Epithelial cell of esophagus (primary cell): ENCODE results near the gene IL2.

Experiments
- DNase-seq: peaks from one replicate; pipeline ENCODE4 v3.0.0; 2010; ENCODE audit warnings: low read depth
- H3K4me3 ChIP-seq: 2 replicates; pipeline ENCODE4 v1.5.1; 2011; ENCODE audit warnings: mild to moderate bottlenecking, low read length, control low read depth
- CTCF ChIP-seq: IDR thresholded peaks from 2 replicates; pipeline ENCODE4 v1.5.1; 2011; ENCODE audit warnings: low read depth, mild to moderate bottlenecking, low read length, control low read depth, inconsistent platforms; ENCODE audit not compliant: insufficient read depth; ENCODE audit errors: missing control alignments

IL2 gene

GRCh38 chr4:122456231-122457116, at the start of gene IL2:
TSS of gene IL2 (minus strand) at chr4:122456725. CDS start at chr4:122456440, 285 bp downstream.
- TF ChIP-seq CTCF: no peak
- H3K4me3 ChIP-seq: no peak within 1 kb of the TSS
- no peak for DNase-seq

GRCh38 chr4:122503214-122503613, 46.7 kb upstream of the IL2 start:
- TF ChIP-seq CTCF: no peak
- no peak overlapping the region for H3K4me3 ChIP-seq
- DNase-seq: no peak

- DNase-seq: peak; percentile 1
- no peak for TF ChIP-seq CTCF
- no peak overlapping the region for H3K4me3 ChIP-seq
Observed at GRCh38 chr4:122500852-122501501, 44.5 kb upstream of the IL2 start.

- no peak for TF ChIP-seq CTCF
- no peak for DNase-seq
- H3K4me3 ChIP-seq: no peak overlapping the region
Observed at GRCh38 chr4:122489061-122489460, 32.5 kb upstream of the IL2 start.

- no peak for TF ChIP-seq CTCF
- H3K4me3 ChIP-seq: no peak overlapping the region
Observed at GRCh38 chr4:122483481-122483880, 27.0 kb upstream of the IL2 start.

GRCh38 chr4:122481766-122482405, 25.4 kb upstream of the IL2 start:
- no peak for TF ChIP-seq CTCF
- DNase-seq: no peak
- no peak overlapping the region for H3K4me3 ChIP-seq

More at GRCh38 chr4:122483481-122483880, 27.0 kb upstream of the IL2 start:
- no peak for DNase-seq
